Endothelial cell of umbilical vein (primary cell): ENCODE measurements around the gene STIMATE. TPM values are rescaled to one million over a fixed set of nuclear protein-coding genes. Genes with fewer than 3 reads are reported as not detected.

Source experiments
- BruUV-seq: library from RNA; stranded (reverse); fragments of 400-500 nt; replicated peaks from 2 replicates; lab custom pipeline; 2021; lab: Mats Ljungman, UMichigan
- CTCF ChIA-PET: fragments of 300-600, 350-600 bp; sonication (Branson Sonifier 250); formaldehyde crosslinking; loops from one replicate; lab custom pipeline; 2021; ENCODE audit warnings: antibody characterized with exemption, inconsistent platforms; lab: Charles Lee
- POLR2A ChIA-PET: fragments of 300-600, 350-600 bp; sonication (Branson Sonifier 250); formaldehyde crosslinking; loops from one replicate; lab custom pipeline; 2021; ENCODE audit warnings: antibody characterized with exemption, inconsistent platforms; lab: Charles Lee
- DNase-seq: peaks from one replicate; pipeline ENCODE4 v3.0.0-alpha.2; 2011; ENCODE audit warnings: low read depth, low spot score
- FAIRE-seq: peaks from 2 replicates; lab custom pipeline; 2011; peaks lifted over from hg19 to GRCh38; lab: Jason Lieb, UNC
- H2AFZ ChIP-seq: 2 replicates; pipeline ENCODE4 v1.6.0; 2012; ENCODE audit warnings: low read depth, low read length, control low read depth, inconsistent platforms
- H3K27ac ChIP-seq: 2 replicates; pipeline ENCODE4 v1.5.1; 2011; ENCODE audit warnings: low read depth, mild to moderate bottlenecking, control low read depth, low read length, moderate library complexity; ENCODE audit not compliant: insufficient read depth
- H3K27me3 ChIP-seq, 2 experiments: 2 replicates each; pipeline versions ENCODE4 v1.6.0 to v1.6.1; 2011; ENCODE audit warnings: low read length in 2 of 2, mixed read lengths in 1 of 2; ENCODE audit not compliant: control insufficient read depth in 2 of 2, insufficient read depth in 2 of 2
- H3K36me3 ChIP-seq, 2 experiments: 2 replicates in 1 of 2; 3 replicates in 1 of 2; pipeline ENCODE4 v1.5.1; 2011; ENCODE audit warnings: low read length in 2 of 2, mild to moderate bottlenecking in 1 of 2, moderate library complexity in 1 of 2; ENCODE audit not compliant: control insufficient read depth in 2 of 2, insufficient read depth in 2 of 2; ENCODE audit errors: extremely low read depth in 1 of 2
- H3K4me1 ChIP-seq: 3 replicates; pipeline ENCODE4 v1.5.1; 2011; ENCODE audit warnings: mild to moderate bottlenecking, low read length; ENCODE audit not compliant: control insufficient read depth, insufficient read depth; ENCODE audit errors: extremely low read depth
- H3K4me2 ChIP-seq: 2 replicates; pipeline ENCODE4 v1.6.1; 2011; ENCODE audit warnings: low read length, control low read depth, mixed read lengths; ENCODE audit not compliant: insufficient read depth
- H3K4me3 ChIP-seq, 3 experiments: fragments of 200-600 bp in 1 of 3; sonication (generic), shearing (Covaris generic) in 1 of 3; replicated peaks in 1 of 3; 2 replicates each; pipeline ENCODE4 v1.5.1; 2011 to 2016; ENCODE audit warnings: control low read depth in 3 of 3, low read length in 3 of 3, mild to moderate bottlenecking in 2 of 3, inconsistent platforms in 1 of 3, low read depth in 1 of 3, moderate library complexity in 1 of 3; ENCODE audit not compliant: insufficient read depth in 1 of 3
- H3K79me2 ChIP-seq: 2 replicates; pipeline ENCODE4 v1.6.0; 2012; ENCODE audit warnings: low read length, inconsistent platforms; ENCODE audit not compliant: control insufficient read depth, insufficient read depth
- H3K9ac ChIP-seq: replicated peaks from 2 replicates; pipeline ENCODE3; 2011; ENCODE audit warnings: low read length, control low read depth; ENCODE audit not compliant: insufficient read depth; ENCODE audit errors: extremely low read depth
- H3K9me1 ChIP-seq: replicated peaks from 3 replicates; pipeline ENCODE4 v1.6.0; 2011; ENCODE audit warnings: mild to moderate bottlenecking, low read length; ENCODE audit not compliant: control insufficient read depth, insufficient read depth; ENCODE audit errors: extremely low read depth
- H3K9me3 ChIP-seq: replicated peaks from 2 replicates; pipeline ENCODE4 v1.5.1; 2012; ENCODE audit warnings: low read length, inconsistent platforms; ENCODE audit not compliant: control insufficient read depth, insufficient read depth
- H4K20me1 ChIP-seq: replicated peaks from 2 replicates; pipeline ENCODE3; 2011; ENCODE audit warnings: mild to moderate bottlenecking, low read length; ENCODE audit not compliant: control insufficient read depth, insufficient read depth; ENCODE audit errors: extremely low read depth
- CTCF ChIP-seq, 2 donors: IDR thresholded peaks; 1 replicate in 1 of 2; 2 replicates in 1 of 2; pipeline ENCODE4 v1.5.1; 2011; ENCODE audit warnings: low read length in 2 of 2, mild to moderate bottlenecking in 2 of 2, moderate library complexity in 2 of 2, control low read depth in 1 of 2, inconsistent platforms in 1 of 2, low read depth in 1 of 2; ENCODE audit not compliant: insufficient read depth in 1 of 2; ENCODE audit errors: extremely low read depth in 1 of 2
- EZH2 ChIP-seq: IDR thresholded peaks from 2 replicates; pipeline ENCODE4 v1.6.1; 2012; ENCODE audit warnings: borderline replicate concordance, low read depth, mild to moderate bottlenecking, moderate library complexity, low read length, inconsistent platforms; ENCODE audit not compliant: severe bottlenecking
- FOS ChIP-seq: IDR thresholded peaks from 2 replicates; pipeline ENCODE4 v1.6.1; 2011; ENCODE audit warnings: mild to moderate bottlenecking, low read length, moderate library complexity, borderline replicate concordance; ENCODE audit not compliant: insufficient read depth
- GATA2 ChIP-seq: IDR thresholded peaks from 2 replicates; pipeline ENCODE4 v1.7.0; 2011; ENCODE audit warnings: low read depth, mild to moderate bottlenecking, moderate library complexity, mixed read lengths, low read length; ENCODE audit not compliant: insufficient read length, insufficient read depth
- JUN ChIP-seq: IDR thresholded peaks from 2 replicates; pipeline ENCODE4 v1.6.1; 2011; ENCODE audit warnings: borderline replicate concordance, low read depth; ENCODE audit not compliant: insufficient read length, insufficient read depth
- MAX ChIP-seq: IDR thresholded peaks from 2 replicates; pipeline ENCODE4 v1.6.1; 2011; ENCODE audit not compliant: insufficient read depth, insufficient read length
- MYC ChIP-seq: IDR thresholded peaks from one replicate; pipeline ENCODE4 v1.6.1; 2011; ENCODE audit warnings: mild to moderate bottlenecking, low read depth, low read length
- POLR2A ChIP-seq: IDR thresholded peaks from 2 replicates; pipeline ENCODE4 v1.6.1; 2012; ENCODE audit warnings: low read depth, mild to moderate bottlenecking, control low read depth, low read length
- POLR2AphosphoS5 ChIP-seq: IDR thresholded peaks from 2 replicates; pipeline ENCODE4 v1.6.1; 2012; ENCODE audit warnings: low read depth, mild to moderate bottlenecking, control low read depth, low read length, moderate library complexity; ENCODE audit not compliant: insufficient read depth
- dilution Hi-C: fragments of 300-500 bp; cut with MboI; formaldehyde crosslinking; loops from one replicate; pipeline ENCODE4 v1.15.0; 2019; ENCODE audit warnings: low sequenced_read_pairs; ENCODE audit not compliant: extremely low pct_ligation_motif_present
- intact Hi-C: fragments of 100-400 bp; cut with micrococcal nuclease; formaldehyde crosslinking; loops from one replicate; pipeline ENCODE4 v1.10.0; 2022
- polyA plus RNA-seq, 4 experiments: library from polyadenylated mRNA; depleted of rRNA in 3 of 4; stranded (reverse) in 3 of 4; unstranded in 1 of 4; fragments of >200 nt; gene quantifications; 2 replicates each; pipeline versions ENCODE4 v1.2.1 to v1.2.3, GENCODE V29; 2011 to 2012; ENCODE audit warnings: missing spikeins in 1 of 4
- total RNA-seq: library from RNA; stranded (reverse); gene quantifications from 2 replicates; pipeline ENCODE4 v1.2.3, GENCODE V29; 2021

The STIMATE gene
- total and polyA plus RNA-seq, 2 donors (not counting 3 experiments of a cell fraction or from before 2014, with no cell fraction given) = 18.2 to 24.0 TPM

- POLR2A ChIA-PET = no interaction called here
- no peak for FAIRE-seq
- H2AFZ ChIP-seq = no peak overlapping the region
- no peaks in the 10 kb centered on the region for H4K20me1 ChIP-seq
- H3K4me3 ChIP-seq = no peak overlapping the region
- intact Hi-C loops (no loop called here), dilution Hi-C loops (no loop called here)
- no TSS peak for BruUV-seq
- H3K4me1 ChIP-seq = no peaks in the 10 kb centered on the region
- no peaks in the 10 kb centered on the region for H3K27me3 ChIP-seq
- no peak overlapping the region for H3K27ac ChIP-seq
- no peak overlapping the region for H3K4me2 ChIP-seq
- H3K9ac ChIP-seq = no peak overlapping the region
- H3K9me3 ChIP-seq = no peaks in the 10 kb centered on the region
- CTCF ChIA-PET = interaction anchor here (1.1 to 3.0 kb wide), 3 partner anchors 11 to 36 kb away, joined by 3 to 9 read pairs (median 4); no protein-coding TSS in a partner anchor
- TF ChIP-seq POLR2A (no peak), CTCF (IDR thresholded peaks at IDR 0.05; ENCODE audit: extremely low read depth in 1 of 2, insufficient read depth in 1 of 2, low read depth in 1 of 2, low read length in 2 of 2) (no peak), EZH2 (no peak), JUN (no peak), GATA2 (no peak), MYC (no peak), MAX (no peak), POLR2AphosphoS5 (no peak), FOS (no peak)
- no peaks in the 10 kb centered on the region for H3K36me3 ChIP-seq
- no peak for DNase-seq
- no peaks in the 10 kb centered on the region for H3K79me2 ChIP-seq
- no peaks in the 10 kb centered on the region for H3K9me1 ChIP-seq
These were observed 17.9 kb upstream of the STIMATE start for GRCh38 chr3:52915294-52915693.
